WI38 (cell line): ENCODE measurements around the gene EDN1.

Source experiments
- H3K4me3 ChIP-seq: 2 replicates; pipeline ENCODE4 v1.5.1; 2011; ENCODE audit warnings: low read depth, mild to moderate bottlenecking, control low read depth, low read length
- TF ChIP-seq, protein P1 (sequence below): IDR thresholded peaks from 2 replicates; pipeline ENCODE4 v1.5.1; 2012; ENCODE audit warnings: low read depth, mild to moderate bottlenecking, control low read depth, low read length

EDN1 gene

GRCh38 chr6:12289933-12290820, at the start of gene EDN1:
EDN1 (plus strand) TSS chr6:12290361; CDS start chr6:12290630, 269 bp downstream.
- TF ChIP-seq, protein P1, sequence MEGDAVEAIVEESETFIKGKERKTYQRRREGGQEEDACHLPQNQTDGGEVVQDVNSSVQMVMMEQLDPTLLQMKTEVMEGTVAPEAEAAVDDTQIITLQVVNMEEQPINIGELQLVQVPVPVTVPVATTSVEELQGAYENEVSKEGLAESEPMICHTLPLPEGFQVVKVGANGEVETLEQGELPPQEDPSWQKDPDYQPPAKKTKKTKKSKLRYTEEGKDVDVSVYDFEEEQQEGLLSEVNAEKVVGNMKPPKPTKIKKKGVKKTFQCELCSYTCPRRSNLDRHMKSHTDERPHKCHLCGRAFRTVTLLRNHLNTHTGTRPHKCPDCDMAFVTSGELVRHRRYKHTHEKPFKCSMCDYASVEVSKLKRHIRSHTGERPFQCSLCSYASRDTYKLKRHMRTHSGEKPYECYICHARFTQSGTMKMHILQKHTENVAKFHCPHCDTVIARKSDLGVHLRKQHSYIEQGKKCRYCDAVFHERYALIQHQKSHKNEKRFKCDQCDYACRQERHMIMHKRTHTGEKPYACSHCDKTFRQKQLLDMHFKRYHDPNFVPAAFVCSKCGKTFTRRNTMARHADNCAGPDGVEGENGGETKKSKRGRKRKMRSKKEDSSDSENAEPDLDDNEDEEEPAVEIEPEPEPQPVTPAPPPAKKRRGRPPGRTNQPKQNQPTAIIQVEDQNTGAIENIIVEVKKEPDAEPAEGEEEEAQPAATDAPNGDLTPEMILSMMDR, result peak; percentile 44
- peak within 1 kb of the TSS; percentile 76 for H3K4me3 ChIP-seq

DNA sequence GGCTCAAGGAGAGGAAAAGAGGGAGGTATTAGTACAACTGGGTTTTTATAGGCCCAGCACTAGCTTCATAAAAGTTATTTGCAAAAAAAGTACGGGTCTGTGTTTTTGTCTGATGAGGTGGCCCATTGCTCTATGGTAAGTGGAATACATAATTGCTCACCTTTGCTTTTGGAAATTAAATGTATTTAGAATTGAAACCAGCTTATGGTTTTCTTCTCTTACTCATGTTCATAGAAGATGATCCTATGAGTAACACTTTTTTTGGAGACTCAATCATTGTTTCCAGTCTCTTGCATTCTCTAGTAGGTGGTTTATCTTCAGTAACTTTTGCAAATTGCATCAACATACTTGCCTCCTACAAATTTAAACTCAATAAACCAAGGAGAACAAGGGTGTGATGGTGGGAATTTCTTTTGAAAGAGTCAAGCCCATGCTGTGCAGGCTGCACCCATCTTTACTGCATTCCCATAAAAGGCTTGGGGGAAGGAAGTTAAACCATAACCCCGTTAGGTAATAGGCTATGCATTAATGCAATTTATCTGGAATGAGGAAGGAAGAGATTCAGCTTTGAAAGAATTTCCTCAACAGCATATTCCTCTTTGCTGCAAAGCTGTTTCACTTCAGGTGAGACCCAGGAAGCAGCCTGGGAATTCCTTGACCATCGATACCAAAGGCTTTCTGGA, 48.5 kb upstream of the EDN1 start:
- H3K4me3 ChIP-seq, result no peak overlapping the region
- TF ChIP-seq, protein P1, result no peak

DNA sequence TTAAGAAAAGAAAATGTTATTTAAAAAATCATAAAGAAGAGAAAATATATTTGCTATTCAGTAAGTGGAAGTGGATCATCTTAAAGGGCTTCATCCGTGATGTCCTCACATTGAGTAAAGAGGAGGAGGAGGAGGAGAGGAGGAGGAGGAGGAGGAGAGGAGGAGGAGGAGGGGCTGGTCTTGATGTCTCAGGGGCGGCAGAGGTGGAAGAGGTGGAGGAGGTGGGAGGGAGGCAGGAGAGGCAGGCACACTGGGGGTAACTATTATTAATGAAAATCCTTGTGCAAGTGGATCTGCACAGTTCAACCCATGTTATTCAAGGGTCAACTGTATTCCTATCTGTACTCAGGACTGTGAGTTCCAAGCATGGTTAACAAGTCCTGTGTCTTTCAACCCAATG, 47.0 kb upstream of the EDN1 start:
- TF ChIP-seq, protein P1, result no peak
- no peak overlapping the region for H3K4me3 ChIP-seq

- H3K4me3 ChIP-seq, result no peak overlapping the region
- TF ChIP-seq, protein P1, result no peak
These were observed 44.8 kb upstream of the EDN1 start for GRCh38 chr6:12245360-12245759.

DNA sequence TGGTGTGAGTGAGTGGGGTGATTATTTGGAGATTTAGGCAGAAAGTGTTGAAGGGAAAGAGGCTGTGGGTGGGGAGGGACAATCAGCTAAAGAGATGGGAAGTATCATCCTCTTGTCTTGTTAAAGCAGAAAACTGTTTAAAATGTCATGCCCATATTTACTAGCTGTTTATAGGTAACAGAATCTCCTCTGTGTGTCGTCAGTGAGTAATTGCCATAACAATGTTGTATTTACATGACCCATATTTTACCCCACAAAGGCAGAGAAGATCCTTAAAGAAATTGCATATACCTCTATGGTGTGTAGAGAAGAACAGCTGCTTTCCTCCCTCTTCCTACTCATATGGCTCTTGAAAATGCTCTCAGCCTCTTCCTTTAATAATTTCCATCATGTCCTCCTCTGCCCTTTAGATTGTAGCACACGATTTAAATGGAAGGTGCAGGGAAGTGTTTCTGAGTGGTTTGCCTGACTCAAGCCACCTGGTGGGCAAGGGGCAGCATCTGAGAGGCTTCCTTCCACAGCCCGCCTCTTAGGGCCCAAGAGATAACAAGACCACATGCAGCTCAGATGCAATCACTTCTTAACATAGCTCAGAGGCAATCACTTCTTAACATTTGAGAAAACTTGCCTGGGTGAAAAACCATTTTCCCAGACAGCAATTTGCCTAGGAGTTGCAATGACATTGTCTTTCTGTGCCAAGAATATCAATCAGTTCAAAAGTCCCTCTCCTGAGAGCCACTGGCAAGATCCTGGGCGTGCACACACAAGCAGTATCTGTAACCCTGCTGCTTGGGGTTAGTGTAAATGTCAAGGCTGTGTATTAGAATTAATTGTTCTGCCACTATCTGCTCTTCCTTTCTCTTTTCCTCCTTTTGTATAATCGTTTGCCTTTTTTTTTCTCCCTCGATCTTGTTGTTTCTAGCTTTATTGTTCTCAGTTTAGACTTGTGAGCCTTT, 44.1 kb upstream of the EDN1 start:
- TF ChIP-seq, protein P1, result no peak
- H3K4me3 ChIP-seq, result no peak overlapping the region

GRCh38 chr6:12246900-12247299, 43.3 kb upstream of the EDN1 start:
- TF ChIP-seq, protein P1, result no peak

More at GRCh38 chr6:12246900-12247299, 43.3 kb upstream of the EDN1 start:
- no peak overlapping the region for H3K4me3 ChIP-seq
